ENCODE data around the gene SYT8.
"Not testable (repeated sequence)": the region's sequence is repeated elsewhere in the genome, so short reads cannot be mapped to it uniquely, and the experiment has no call there.

The SYT8 gene

GRCh38 chr11:1834779-1835670, at the start of gene SYT8:
Gene SYT8 (plus strand): TSS chr11:1834990. CDS start chr11:1835106, 116 bp downstream.
- DNase-seq: no peak

GRCh38 chr11:1785749-1786413, 48.9 kb upstream of the SYT8 start:
- DNase-seq: no peak

GRCh38 chr11:1786466-1786865, 48.3 kb upstream of the SYT8 start:
- no peak for DNase-seq

- DNase-seq: no peak
Observed at GRCh38 chr11:1791912-1792311, 42.9 kb upstream of the SYT8 start.

GRCh38 chr11:1792461-1792860, 42.3 kb upstream of the SYT8 start:
- DNase-seq: no peak

- no peak for DNase-seq
Observed at GRCh38 chr11:1793081-1793480, 41.7 kb upstream of the SYT8 start.

GRCh38 chr11:1796413-1797011, 38.3 kb upstream of the SYT8 start:
- DNase-seq: no peak

GRCh38 chr11:1797391-1798125, 37.2 kb upstream of the SYT8 start:
- no peak for DNase-seq

GRCh38 chr11:1803246-1803645, 31.5 kb upstream of the SYT8 start:
- no peak for DNase-seq

GRCh38 chr11:1803835-1804519, 30.8 kb upstream of the SYT8 start:
- DNase-seq: not testable (repeated sequence)

GRCh38 chr11:1805525-1805924, 29.3 kb upstream of the SYT8 start:
- no peak for DNase-seq

- no peak for DNase-seq
Observed at GRCh38 chr11:1807264-1807995, 27.4 kb upstream of the SYT8 start.

- no peak for DNase-seq
Observed at GRCh38 chr11:1810761-1811160, 24.0 kb upstream of the SYT8 start.

- no peak for DNase-seq
Observed at GRCh38 chr11:1812274-1812673, 22.5 kb upstream of the SYT8 start.

- DNase-seq: no peak
Observed at GRCh38 chr11:1812801-1813200, 22.0 kb upstream of the SYT8 start.

- DNase-seq: not testable (repeated sequence)
Observed at GRCh38 chr11:1813356-1813755, 21.4 kb upstream of the SYT8 start.

- DNase-seq: no peak
Observed at GRCh38 chr11:1814691-1815090, 20.1 kb upstream of the SYT8 start.

GRCh38 chr11:1815311-1815710, 19.5 kb upstream of the SYT8 start:
- DNase-seq: no peak

- DNase-seq: no peak
Observed at GRCh38 chr11:1815751-1816150, 19.0 kb upstream of the SYT8 start.

GRCh38 chr11:1817000-1817399, 17.8 kb upstream of the SYT8 start:
- DNase-seq: no peak

- DNase-seq: no peak
Observed at GRCh38 chr11:1817511-1817910, 17.3 kb upstream of the SYT8 start.

GRCh38 chr11:1819074-1819473, 15.7 kb upstream of the SYT8 start:
- no peak for DNase-seq
